ENCODE results near the gene ATF7.

The ATF7 gene

DNA sequence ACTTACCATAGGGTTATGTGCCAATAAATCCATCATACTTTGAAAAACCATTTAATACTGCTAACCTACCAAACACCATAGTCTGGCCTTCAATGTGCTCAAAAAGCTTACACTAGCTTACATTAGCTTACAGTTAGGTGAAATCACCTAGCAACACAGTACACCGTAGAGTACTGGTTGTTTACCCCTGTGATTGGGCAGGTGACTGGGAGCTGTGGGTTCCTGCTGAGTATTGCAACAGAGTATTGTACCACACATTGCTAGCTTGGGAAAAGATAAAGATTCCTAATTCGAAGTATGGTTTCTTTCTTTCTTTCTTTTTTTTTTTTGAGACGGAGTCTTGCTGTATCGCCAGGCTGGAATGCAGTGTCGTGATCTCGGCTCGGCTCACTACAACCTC lies 44.1 kb upstream of the ATF7 start:
- Histone ChIP-seq H3K27ac (replicated peaks) (no peak overlapping the region), H3K4me3 (replicated peaks; ENCODE audit: insufficient read depth, low read length) (no peak overlapping the region), H3K27me3 (ENCODE audit: insufficient read depth, poor library complexity, severe bottlenecking) (no peaks in the 10 kb centered on the region)
- TF ChIP-seq SPI1 (IDR thresholded peaks at IDR 0.05; ENCODE audit: borderline replicate concordance, low read depth) = no peak
- TF ChIP-seq REST (IDR thresholded peaks at IDR 0.05; ENCODE audit: insufficient replicate concordance, low read depth) = no peak
- TF ChIP-seq GABPA (IDR thresholded peaks at IDR 0.05; ENCODE audit: low read depth) = no peak
- no peak for TF ChIP-seq POLR2AphosphoS5 (IDR thresholded peaks at IDR 0.05; ENCODE audit: low read depth)
- TF ChIP-seq, protein P1, sequence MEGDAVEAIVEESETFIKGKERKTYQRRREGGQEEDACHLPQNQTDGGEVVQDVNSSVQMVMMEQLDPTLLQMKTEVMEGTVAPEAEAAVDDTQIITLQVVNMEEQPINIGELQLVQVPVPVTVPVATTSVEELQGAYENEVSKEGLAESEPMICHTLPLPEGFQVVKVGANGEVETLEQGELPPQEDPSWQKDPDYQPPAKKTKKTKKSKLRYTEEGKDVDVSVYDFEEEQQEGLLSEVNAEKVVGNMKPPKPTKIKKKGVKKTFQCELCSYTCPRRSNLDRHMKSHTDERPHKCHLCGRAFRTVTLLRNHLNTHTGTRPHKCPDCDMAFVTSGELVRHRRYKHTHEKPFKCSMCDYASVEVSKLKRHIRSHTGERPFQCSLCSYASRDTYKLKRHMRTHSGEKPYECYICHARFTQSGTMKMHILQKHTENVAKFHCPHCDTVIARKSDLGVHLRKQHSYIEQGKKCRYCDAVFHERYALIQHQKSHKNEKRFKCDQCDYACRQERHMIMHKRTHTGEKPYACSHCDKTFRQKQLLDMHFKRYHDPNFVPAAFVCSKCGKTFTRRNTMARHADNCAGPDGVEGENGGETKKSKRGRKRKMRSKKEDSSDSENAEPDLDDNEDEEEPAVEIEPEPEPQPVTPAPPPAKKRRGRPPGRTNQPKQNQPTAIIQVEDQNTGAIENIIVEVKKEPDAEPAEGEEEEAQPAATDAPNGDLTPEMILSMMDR (IDR thresholded peaks at IDR 0.05; ENCODE audit: insufficient read depth, low read length) = no peak
- no peak for DNase-seq (ENCODE audit: low read depth in 1 of 2, low spot score in 1 of 2)

- no peak for DNase-seq (ENCODE audit: low read depth in 1 of 2, low spot score in 1 of 2)
- TF ChIP-seq, protein P1 (IDR thresholded peaks at IDR 0.05; ENCODE audit: insufficient read depth, low read length) = no peak
- no peak for TF ChIP-seq SPI1 (IDR thresholded peaks at IDR 0.05; ENCODE audit: borderline replicate concordance, low read depth)
- Histone ChIP-seq H3K27me3 (ENCODE audit: insufficient read depth, poor library complexity, severe bottlenecking) (no peaks in the 10 kb centered on the region), H3K4me3 (replicated peaks; ENCODE audit: insufficient read depth, low read length) (no peak overlapping the region), H3K27ac (replicated peaks) (no peak overlapping the region)
Measured at GRCh38 chr12:53667080-53667479, 40.9 kb upstream of the ATF7 start.

GRCh38 chr12:53664936-53665335 lies 38.8 kb upstream of the ATF7 start:
- Histone ChIP-seq H3K27me3 (ENCODE audit: insufficient read depth, poor library complexity, severe bottlenecking) (no peaks in the 10 kb centered on the region), H3K4me3 (replicated peaks; ENCODE audit: insufficient read depth, low read length) (no peak overlapping the region), H3K27ac (replicated peaks) (no peak overlapping the region)
- DNase-seq (ENCODE audit: low read depth in 1 of 2, low spot score in 1 of 2) = no peak
- TF ChIP-seq, protein P1 (IDR thresholded peaks at IDR 0.05; ENCODE audit: insufficient read depth, low read length) = no peak
- TF ChIP-seq POLR2AphosphoS5 (IDR thresholded peaks at IDR 0.05; ENCODE audit: low read depth) (no peak), REST (IDR thresholded peaks at IDR 0.05; ENCODE audit: insufficient replicate concordance, low read depth) (no peak), SPI1 (IDR thresholded peaks at IDR 0.05; ENCODE audit: borderline replicate concordance, low read depth) (no peak), GABPA (IDR thresholded peaks at IDR 0.05; ENCODE audit: low read depth) (no peak)

- H3K27me3 ChIP-seq (ENCODE audit: insufficient read depth, poor library complexity, severe bottlenecking) = no peaks in the 10 kb centered on the region
- H3K4me3 ChIP-seq (replicated peaks; ENCODE audit: insufficient read depth, low read length) = no peak overlapping the region
- H3K27ac ChIP-seq (replicated peaks) = no peak overlapping the region
- DNase-seq (ENCODE audit: low read depth in 1 of 2, low spot score in 1 of 2) = no peak
- TF ChIP-seq SPI1 (IDR thresholded peaks at IDR 0.05; ENCODE audit: borderline replicate concordance, low read depth) (no peak), POLR2AphosphoS5 (IDR thresholded peaks at IDR 0.05; ENCODE audit: low read depth) (no peak), GABPA (IDR thresholded peaks at IDR 0.05; ENCODE audit: low read depth) (no peak), REST (IDR thresholded peaks at IDR 0.05; ENCODE audit: insufficient replicate concordance, low read depth) (no peak)
- TF ChIP-seq, protein P1 (IDR thresholded peaks at IDR 0.05; ENCODE audit: insufficient read depth, low read length) = no peak
Measured at GRCh38 chr12:53664191-53664590, 38.0 kb upstream of the ATF7 start.

All from HL-60 (cell line).